SH-SY5Y (cell line): ENCODE results near the gene SSBP2.

Experiments
- GATA2 ChIP-seq: IDR thresholded peaks from 2 replicates; pipeline ENCODE4 v1.6.1; 2011; ENCODE audit warnings: mild to moderate bottlenecking, low read depth, low read length
- GATA3 ChIP-seq: IDR thresholded peaks from 2 replicates; pipeline ENCODE4 v1.6.1; 2011; ENCODE audit warnings: low read depth, mild to moderate bottlenecking, low read length, moderate library complexity

GRCh38 chr5:81786991-81787390 lies 36.1 kb upstream of the SSBP2 start:
- TF ChIP-seq GATA2 (no peak), GATA3 (no peak)
